ENCODE data around the gene GRID1.

DNA sequence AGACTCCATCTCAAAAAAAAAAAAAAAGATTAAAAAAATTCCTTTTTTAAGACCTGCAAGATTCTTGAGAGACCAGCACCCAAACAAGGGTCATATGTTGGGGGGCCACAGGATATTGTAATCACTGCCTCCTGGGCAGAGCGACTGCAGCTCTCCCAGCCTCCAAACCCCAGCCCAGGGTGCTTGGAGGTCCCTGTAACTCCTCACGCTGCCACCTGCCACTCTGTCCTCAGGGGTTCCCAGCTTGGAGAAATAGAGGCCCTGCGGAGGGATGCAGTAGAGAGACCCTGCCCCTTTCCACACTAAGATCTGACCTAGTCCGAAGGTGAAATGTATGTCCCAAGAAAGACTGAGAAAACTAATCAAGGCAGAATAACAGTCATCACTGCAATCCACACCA is 343.7 kb downstream of the GRID1 start:
- TF ChIP-seq EZH2 (IDR thresholded peaks at IDR 0.05; ENCODE audit: insufficient read depth, low read length): no peak
- TF ChIP-seq, protein P1, sequence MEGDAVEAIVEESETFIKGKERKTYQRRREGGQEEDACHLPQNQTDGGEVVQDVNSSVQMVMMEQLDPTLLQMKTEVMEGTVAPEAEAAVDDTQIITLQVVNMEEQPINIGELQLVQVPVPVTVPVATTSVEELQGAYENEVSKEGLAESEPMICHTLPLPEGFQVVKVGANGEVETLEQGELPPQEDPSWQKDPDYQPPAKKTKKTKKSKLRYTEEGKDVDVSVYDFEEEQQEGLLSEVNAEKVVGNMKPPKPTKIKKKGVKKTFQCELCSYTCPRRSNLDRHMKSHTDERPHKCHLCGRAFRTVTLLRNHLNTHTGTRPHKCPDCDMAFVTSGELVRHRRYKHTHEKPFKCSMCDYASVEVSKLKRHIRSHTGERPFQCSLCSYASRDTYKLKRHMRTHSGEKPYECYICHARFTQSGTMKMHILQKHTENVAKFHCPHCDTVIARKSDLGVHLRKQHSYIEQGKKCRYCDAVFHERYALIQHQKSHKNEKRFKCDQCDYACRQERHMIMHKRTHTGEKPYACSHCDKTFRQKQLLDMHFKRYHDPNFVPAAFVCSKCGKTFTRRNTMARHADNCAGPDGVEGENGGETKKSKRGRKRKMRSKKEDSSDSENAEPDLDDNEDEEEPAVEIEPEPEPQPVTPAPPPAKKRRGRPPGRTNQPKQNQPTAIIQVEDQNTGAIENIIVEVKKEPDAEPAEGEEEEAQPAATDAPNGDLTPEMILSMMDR (IDR thresholded peaks at IDR 0.05; ENCODE audit: insufficient read depth, low read depth, low read length): no peak
